HepG2 (cell line): ENCODE measurements around the gene MIS18A. TPM values are rescaled to one million over a fixed set of nuclear protein-coding genes. Genes with fewer than 3 reads are reported as not detected.

ENCODE experiments used
- ATM ChIP-seq: fragments of 450-650 bp; IDR thresholded peaks from 2 replicates; pipeline ENCODE4 v1.7.1; 2017; ENCODE audit warnings: mild to moderate bottlenecking, borderline replicate concordance
- ELF3 ChIP-seq: IDR thresholded peaks from 2 replicates; pipeline ENCODE4 v1.6.1; 2016; ENCODE audit warnings: missing genetic modification reagents, missing compliant biosample characterization
- FOXK1 ChIP-seq: sonication (generic); formaldehyde crosslinking; IDR thresholded peaks from 2 replicates; pipeline ENCODE4 v1.4.0; 2020; ENCODE audit warnings: low read depth, missing genetic modification reagents, borderline replicate concordance
- HNF4A ChIP-seq: sonication (generic); formaldehyde crosslinking; IDR thresholded peaks from 2 replicates; pipeline ENCODE4 v1.4.0; 2020; ENCODE audit warnings: missing genetic modification reagents
- KDM1A ChIP-seq: IDR thresholded peaks from 2 replicates; pipeline ENCODE4 v1.6.1; 2016; ENCODE audit warnings: missing compliant biosample characterization
- NCOR1 ChIP-seq: fragments of 200-600 bp; sonication (generic); IDR thresholded peaks from 2 replicates; pipeline ENCODE4 v1.7.0; 2017; ENCODE audit warnings: antibody characterized with exemption, low read length, borderline replicate concordance
- SOX13 ChIP-seq, 3 experiments: fragments of 450-650 bp in 1 of 3; sonication (generic) in 1 of 3; formaldehyde crosslinking in 1 of 3; IDR thresholded peaks in 2 of 3; conservative IDR thresholded peaks in 1 of 3; 2 replicates each; pipeline versions ENCODE4 v1.5.0 to v1.6.1; 2016 to 2020; ENCODE audit warnings: antibody characterized with exemption in 1 of 3, mild to moderate bottlenecking in 1 of 3, missing compliant biosample characterization in 1 of 3, missing genetic modification reagents in 1 of 3, moderate library complexity in 1 of 3
- SOX5 ChIP-seq: IDR thresholded peaks from 2 replicates; pipeline ENCODE4 v1.6.1; 2016; ENCODE audit warnings: borderline replicate concordance
- SOX6 ChIP-seq, 2 experiments: fragments of 450-650 bp in 1 of 2; sonication (generic) in 1 of 2; formaldehyde crosslinking in 1 of 2; IDR thresholded peaks; 2 replicates each; pipeline versions ENCODE4 v1.4.0 to v1.6.1; 2017 to 2020; ENCODE audit warnings: antibody characterized with exemption in 1 of 2, mild to moderate bottlenecking in 1 of 2, missing genetic modification reagents in 1 of 2
- U2AF2 ChIP-seq: fragments of 200-400 bp; formaldehyde crosslinking; IDR thresholded peaks from 2 replicates; pipeline ENCODE4 v1.6.1; 2017; ENCODE audit warnings: low read depth, mild to moderate bottlenecking, low read length
- ZFP36 ChIP-seq: fragments of 150-350 bp; IDR thresholded peaks from 2 replicates; pipeline ENCODE4 v1.6.1; 2018; ENCODE audit warnings: borderline replicate concordance, low read length, low read depth; ENCODE audit not compliant: partially characterized antibody
- ZMYM3 ChIP-seq: sonication (generic); formaldehyde crosslinking; IDR thresholded peaks from 2 replicates; pipeline ENCODE4 v1.5.1; 2020; ENCODE audit warnings: mild to moderate bottlenecking, missing genetic modification reagents
- ZNF101 ChIP-seq: sonication (generic); formaldehyde crosslinking; IDR thresholded peaks from 2 replicates; pipeline ENCODE4 v1.4.0; 2020; ENCODE audit warnings: mild to moderate bottlenecking, low read depth, missing genetic modification reagents, borderline replicate concordance
- ZNF296 ChIP-seq: sonication (generic); formaldehyde crosslinking; conservative IDR thresholded peaks from 2 replicates; pipeline ENCODE4 v1.5.0; 2020; ENCODE audit warnings: mild to moderate bottlenecking, missing genetic modification reagents
- ZNF556 ChIP-seq: sonication (generic); formaldehyde crosslinking; IDR thresholded peaks from 2 replicates; pipeline ENCODE4 v1.4.0; 2020; ENCODE audit warnings: mild to moderate bottlenecking, missing genetic modification reagents, borderline replicate concordance
- ZNF562 ChIP-seq: sonication (generic); formaldehyde crosslinking; IDR thresholded peaks from 2 replicates; pipeline ENCODE4 v1.8.0; 2022; ENCODE audit warnings: missing genetic modification reagents, borderline replicate concordance
- ZNF605 ChIP-seq: sonication (generic); formaldehyde crosslinking; IDR thresholded peaks from 2 replicates; pipeline ENCODE4 v1.8.0; 2022; ENCODE audit warnings: mild to moderate bottlenecking, missing genetic modification reagents
- polyA plus RNA-seq, 8 experiments: library from polyadenylated mRNA; depleted of rRNA in 3 of 8; stranded (reverse) in 7 of 8; unstranded in 1 of 8; fragments of >200 nt; fragmentation: Illumina TruSeq in 4 of 8; extraction: Trizol in 4 of 8; gene quantifications; 2 replicates each; pipeline versions ENCODE4 v1.2.1 to v1.2.3, GENCODE V29; 2011 to 2016; ENCODE audit warnings: low read depth in 4 of 8, missing spikeins in 1 of 8, mixed read lengths in 1 of 8; ENCODE audit not compliant: insufficient read depth in 1 of 8
- total RNA-seq, 5 experiments: library from RNA; depleted of rRNA; stranded (reverse); fragments of >200 nt; fragmentation: Illumina TruSeq; extraction: Trizol; gene quantifications; 2 replicates each; pipeline ENCODE4 v1.2.3, GENCODE V29; 2016; ENCODE audit warnings: low read depth in 1 of 5
- TF ChIP-seq, protein P1 (sequence below): sonication (generic); formaldehyde crosslinking; IDR thresholded peaks from one replicate; pipeline ENCODE4 v1.5.1; 2020; ENCODE audit warnings: mild to moderate bottlenecking, missing genetic modification reagents; ENCODE audit errors: not compliant biosample characterization
- TF ChIP-seq, protein P2 (sequence below): sonication (generic); formaldehyde crosslinking; IDR thresholded peaks from 2 replicates; pipeline ENCODE4 v1.4.0; 2020; ENCODE audit warnings: mild to moderate bottlenecking, missing genetic modification reagents

Gene MIS18A
- total and polyA plus RNA-seq, 2 of the 13 experiments (the other 11 are each of a cell fraction or from before 2014, with no cell fraction given), result 11.2 to 41.4 TPM

DNA sequence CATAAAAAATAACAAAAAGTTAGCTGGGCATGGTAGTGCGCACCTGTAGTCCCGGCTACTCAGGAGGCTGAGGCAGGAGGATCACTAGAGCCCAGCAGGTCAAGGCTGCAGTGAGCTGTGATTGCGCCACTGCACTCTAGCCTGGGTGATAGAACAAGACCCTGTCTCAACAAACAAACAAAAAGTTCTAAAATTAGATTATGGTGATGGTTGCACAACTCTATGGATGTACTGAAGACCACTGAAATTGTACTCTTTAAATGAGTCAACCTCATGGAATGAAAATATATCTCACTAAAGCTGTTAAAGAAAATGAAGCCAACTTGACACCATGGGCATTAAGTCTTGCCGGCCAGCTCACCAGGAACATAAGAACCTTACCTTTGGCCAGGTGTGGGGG lies 28.9 kb upstream of the MIS18A start (continued):
- TF ChIP-seq, protein P1, sequence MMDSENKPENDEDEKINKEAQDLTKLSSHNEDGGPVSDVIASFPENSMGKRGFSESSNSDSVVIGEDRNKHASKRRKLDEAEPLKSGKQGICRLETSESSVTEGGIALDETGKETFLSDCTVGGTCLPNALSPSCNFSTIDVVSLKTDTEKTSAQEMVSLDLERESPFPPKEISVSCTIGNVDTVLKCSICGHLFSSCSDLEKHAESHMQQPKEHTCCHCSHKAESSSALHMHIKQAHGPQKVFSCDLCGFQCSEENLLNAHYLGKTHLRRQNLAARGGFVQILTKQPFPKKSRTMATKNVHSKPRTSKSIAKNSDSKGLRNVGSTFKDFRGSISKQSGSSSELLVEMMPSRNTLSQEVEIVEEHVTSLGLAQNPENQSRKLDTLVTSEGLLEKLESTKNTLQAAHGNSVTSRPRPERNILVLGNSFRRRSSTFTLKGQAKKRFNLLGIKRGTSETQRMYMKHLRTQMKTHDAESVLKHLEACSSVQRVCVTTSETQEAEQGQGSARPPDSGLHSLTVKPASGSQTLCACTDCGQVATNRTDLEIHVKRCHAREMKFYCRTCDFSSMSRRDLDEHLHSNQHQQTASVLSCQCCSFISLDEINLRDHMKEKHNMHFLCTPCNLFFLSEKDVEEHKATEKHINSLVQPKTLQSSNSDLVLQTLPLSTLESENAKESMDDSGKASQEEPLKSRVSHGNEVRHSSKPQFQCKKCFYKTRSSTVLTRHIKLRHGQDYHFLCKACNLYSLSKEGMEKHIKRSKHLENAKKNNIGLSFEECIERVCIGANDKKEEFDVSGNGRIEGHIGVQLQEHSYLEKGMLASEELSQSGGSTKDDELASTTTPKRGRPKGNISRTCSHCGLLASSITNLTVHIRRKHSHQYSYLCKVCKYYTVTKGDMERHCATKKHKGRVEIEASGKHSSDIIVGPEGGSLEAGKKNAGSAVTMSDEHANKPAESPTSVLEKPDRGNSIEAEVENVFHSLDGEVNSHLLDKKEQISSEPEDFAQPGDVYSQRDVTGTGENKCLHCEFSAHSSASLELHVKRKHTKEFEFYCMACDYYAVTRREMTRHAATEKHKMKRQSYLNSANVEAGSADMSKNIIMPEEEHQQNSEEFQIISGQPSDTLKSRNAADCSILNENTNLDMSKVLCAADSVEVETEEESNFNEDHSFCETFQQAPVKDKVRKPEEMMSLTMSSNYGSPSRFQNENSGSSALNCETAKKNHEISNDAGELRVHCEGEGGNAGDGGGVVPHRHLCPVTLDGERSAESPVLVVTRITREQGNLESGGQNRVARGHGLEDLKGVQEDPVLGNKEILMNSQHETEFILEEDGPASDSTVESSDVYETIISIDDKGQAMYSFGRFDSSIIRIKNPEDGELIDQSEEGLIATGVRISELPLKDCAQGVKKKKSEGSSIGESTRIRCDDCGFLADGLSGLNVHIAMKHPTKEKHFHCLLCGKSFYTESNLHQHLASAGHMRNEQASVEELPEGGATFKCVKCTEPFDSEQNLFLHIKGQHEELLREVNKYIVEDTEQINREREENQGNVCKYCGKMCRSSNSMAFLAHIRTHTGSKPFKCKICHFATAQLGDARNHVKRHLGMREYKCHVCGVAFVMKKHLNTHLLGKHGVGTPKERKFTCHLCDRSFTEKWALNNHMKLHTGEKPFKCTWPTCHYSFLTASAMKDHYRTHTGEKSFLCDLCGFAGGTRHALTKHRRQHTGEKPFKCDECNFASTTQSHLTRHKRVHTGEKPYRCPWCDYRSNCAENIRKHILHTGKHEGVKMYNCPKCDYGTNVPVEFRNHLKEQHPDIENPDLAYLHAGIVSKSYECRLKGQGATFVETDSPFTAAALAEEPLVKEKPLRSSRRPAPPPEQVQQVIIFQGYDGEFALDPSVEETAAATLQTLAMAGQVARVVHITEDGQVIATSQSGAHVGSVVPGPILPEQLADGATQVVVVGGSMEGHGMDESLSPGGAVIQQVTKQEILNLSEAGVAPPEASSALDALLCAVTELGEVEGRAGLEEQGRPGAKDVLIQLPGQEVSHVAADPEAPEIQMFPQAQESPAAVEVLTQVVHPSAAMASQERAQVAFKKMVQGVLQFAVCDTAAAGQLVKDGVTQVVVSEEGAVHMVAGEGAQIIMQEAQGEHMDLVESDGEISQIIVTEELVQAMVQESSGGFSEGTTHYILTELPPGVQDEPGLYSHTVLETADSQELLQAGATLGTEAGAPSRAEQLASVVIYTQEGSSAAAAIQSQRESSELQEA (CRISPR knock-in tag), result no peak
- no peak for TF ChIP-seq ZNF296
- no peak for TF ChIP-seq SOX13 (IDR thresholded peaks at IDR 0.05)
- TF ChIP-seq SOX13 (CRISPR knock-in tag; conservative IDR thresholded peaks at IDR 0.05 in 1 of 2, IDR thresholded peaks at IDR 0.05 in 1 of 2), result 0 out of 4 replicates have a peak, but pooled peaks of 1 of the 2 experiments have one; percentile 37
- no peak for TF ChIP-seq ATM
- TF ChIP-seq ZNF605, result no peak
- peak; percentile 49; the same call in 1 of the 2 replicates for TF ChIP-seq HNF4A (CRISPR knock-in tag)
- no peak for TF ChIP-seq SOX6 (IDR thresholded peaks at IDR 0.05)
- TF ChIP-seq SOX6 (CRISPR knock-in tag; IDR thresholded peaks at IDR 0.05), result peak; percentile 43
- 0 out of 2 replicates have a peak, but pooled peaks have one; percentile 35 for TF ChIP-seq KDM1A (CRISPR knock-in tag)
- TF ChIP-seq FOXK1 (CRISPR knock-in tag), result no peak
- TF ChIP-seq SOX5 (CRISPR knock-in tag), result peak; percentile 44; the same call in 1 of the 2 replicates
- peak; percentile 84 for TF ChIP-seq ZMYM3 (CRISPR knock-in tag)
- no peak for TF ChIP-seq ELF3 (CRISPR knock-in tag)
- no peak for TF ChIP-seq ZNF101 (CRISPR knock-in tag)
- TF ChIP-seq ZNF562 (CRISPR knock-in tag), result no peak
- TF ChIP-seq U2AF2, result no peak
- TF ChIP-seq, protein P2, sequence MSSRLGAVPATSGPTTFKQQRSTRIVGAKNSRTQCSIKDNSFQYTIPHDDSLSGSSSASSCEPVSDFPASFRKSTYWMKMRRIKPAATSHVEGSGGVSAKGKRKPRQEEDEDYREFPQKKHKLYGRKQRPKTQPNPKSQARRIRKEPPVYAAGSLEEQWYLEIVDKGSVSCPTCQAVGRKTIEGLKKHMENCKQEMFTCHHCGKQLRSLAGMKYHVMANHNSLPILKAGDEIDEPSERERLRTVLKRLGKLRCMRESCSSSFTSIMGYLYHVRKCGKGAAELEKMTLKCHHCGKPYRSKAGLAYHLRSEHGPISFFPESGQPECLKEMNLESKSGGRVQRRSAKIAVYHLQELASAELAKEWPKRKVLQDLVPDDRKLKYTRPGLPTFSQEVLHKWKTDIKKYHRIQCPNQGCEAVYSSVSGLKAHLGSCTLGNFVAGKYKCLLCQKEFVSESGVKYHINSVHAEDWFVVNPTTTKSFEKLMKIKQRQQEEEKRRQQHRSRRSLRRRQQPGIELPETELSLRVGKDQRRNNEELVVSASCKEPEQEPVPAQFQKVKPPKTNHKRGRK (CRISPR knock-in tag), result no peak
- TF ChIP-seq NCOR1, result no peak
- TF ChIP-seq ZFP36, result no peak
- TF ChIP-seq ZNF556 (CRISPR knock-in tag), result no peak
